H1 (cell line): ENCODE results near the gene CHI3L1.

Source experiments
- BRCA1 ChIP-seq: IDR thresholded peaks from 2 replicates; pipeline ENCODE4 v1.6.1; 2012; ENCODE audit warnings: low read depth, low read length, improper control_type of control experiment
- CREB1 ChIP-seq: IDR thresholded peaks from 2 replicates; pipeline ENCODE4 v1.6.1; 2012; ENCODE audit warnings: inconsistent platforms
- CTCF ChIP-seq, 3 experiments: IDR thresholded peaks; 1 replicate in 2 of 3; 2 replicates in 1 of 3; pipeline versions ENCODE4 v1.5.1 to v1.6.1; 2011; ENCODE audit warnings: low read length in 3 of 3, mild to moderate bottlenecking in 3 of 3, inconsistent platforms in 2 of 3, low read depth in 1 of 3, moderate library complexity in 1 of 3; ENCODE audit not compliant: insufficient read depth in 1 of 3; ENCODE audit errors: control extremely low read depth in 1 of 3
- EZH2 ChIP-seq: fragments of 200-600 bp; sonication (generic); IDR thresholded peaks from 2 replicates; pipeline ENCODE4 v1.7.1; 2012; ENCODE audit warnings: low read depth, mild to moderate bottlenecking, moderate library complexity, low read length, inconsistent platforms; ENCODE audit not compliant: severe bottlenecking
- POLR2A ChIP-seq, 2 experiments: IDR thresholded peaks; 1 replicate in 1 of 2; 2 replicates in 1 of 2; pipeline ENCODE4 v1.6.1; 2011; ENCODE audit warnings: low read depth in 2 of 2, low read length in 2 of 2, mild to moderate bottlenecking in 2 of 2; ENCODE audit errors: control extremely low read depth in 1 of 2
- RXRA ChIP-seq: IDR thresholded peaks from 2 replicates; pipeline ENCODE4 v1.6.1; 2011; ENCODE audit warnings: low read depth, mild to moderate bottlenecking, low read length, moderate library complexity; ENCODE audit not compliant: insufficient read depth
- YY1 ChIP-seq: IDR thresholded peaks from 2 replicates; pipeline ENCODE4 v1.6.1; 2011; ENCODE audit warnings: low read depth, mild to moderate bottlenecking, low read length
- TF ChIP-seq, protein P1 (sequence below): IDR thresholded peaks from 2 replicates; pipeline ENCODE4 v1.6.1; 2011; ENCODE audit warnings: low read length, improper control_type of control experiment

- TF ChIP-seq CTCF (IDR thresholded peaks at IDR 0.05; ENCODE audit: control extremely low read depth in 1 of 3, insufficient read depth in 1 of 3, low read depth in 1 of 3, low read length in 3 of 3) (no peak), RXRA (no peak), CREB1 (no peak), YY1 (no peak), POLR2A (IDR thresholded peaks at IDR 0.05; ENCODE audit: control extremely low read depth in 1 of 2, low read depth in 2 of 2, low read length in 2 of 2) (no peak), EZH2 (no peak), BRCA1 (no peak)
- TF ChIP-seq, protein P1, sequence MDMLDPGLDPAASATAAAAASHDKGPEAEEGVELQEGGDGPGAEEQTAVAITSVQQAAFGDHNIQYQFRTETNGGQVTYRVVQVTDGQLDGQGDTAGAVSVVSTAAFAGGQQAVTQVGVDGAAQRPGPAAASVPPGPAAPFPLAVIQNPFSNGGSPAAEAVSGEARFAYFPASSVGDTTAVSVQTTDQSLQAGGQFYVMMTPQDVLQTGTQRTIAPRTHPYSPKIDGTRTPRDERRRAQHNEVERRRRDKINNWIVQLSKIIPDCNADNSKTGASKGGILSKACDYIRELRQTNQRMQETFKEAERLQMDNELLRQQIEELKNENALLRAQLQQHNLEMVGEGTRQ = no peak
Observed at GRCh38 chr1:203197625-203198024, 11.1 kb upstream of the CHI3L1 start.
